Esophagus squamous epithelium (tissue), 4 donors: ENCODE data around the gene CPN2.

Source experiments
- CTCF ChIP-seq, 6 experiments: fragments of 450-650 bp in 4 of 6; fragments of 200-600 bp in 2 of 6; sonication (generic) in 2 of 6; IDR thresholded peaks; one replicate each; pipeline ENCODE4 v1.5.1; 2016 to 2019; ENCODE audit warnings: antibody characterized with exemption in 6 of 6, mild to moderate bottlenecking in 4 of 6, moderate library complexity in 4 of 6
- POLR2A ChIP-seq, 4 donors: fragments of 450-650 bp; IDR thresholded peaks; one replicate each; pipeline ENCODE4 v1.6.1; 2017; ENCODE audit warnings: antibody characterized with exemption in 4 of 4, mild to moderate bottlenecking in 4 of 4, moderate library complexity in 3 of 4

GRCh38 chr3:194321693-194322640 is 29.2 kb downstream of the CPN2 start:
- peak in 1 of 6 experiments; percentile 19 for TF ChIP-seq CTCF (IDR thresholded peaks at IDR 0.05)
- no peak for TF ChIP-seq POLR2A (IDR thresholded peaks at IDR 0.05)
